Gastrocnemius medialis (tissue), 4 donors: ENCODE results near the gene TOR4A.

ENCODE experiments used
- POLR2A ChIP-seq, 2 donors: fragments of 450-650 bp; IDR thresholded peaks; one replicate each; pipeline ENCODE4 v1.6.1; 2017; ENCODE audit warnings: antibody characterized with exemption in 2 of 2, mild to moderate bottlenecking in 2 of 2, moderate library complexity in 2 of 2
- TF ChIP-seq, protein P1 (sequence below), 5 experiments: fragments of 450-650 bp in 3 of 5; fragments of 200-600 bp in 2 of 5; sonication (generic) in 2 of 5; IDR thresholded peaks in 4 of 5; conservative IDR thresholded peaks in 1 of 5; 1 replicate in 4 of 5; 2 replicates in 1 of 5; pipeline ENCODE4 v1.5.1; 2016 to 2019; ENCODE audit warnings: antibody characterized with exemption in 5 of 5, mild to moderate bottlenecking in 3 of 5, moderate library complexity in 3 of 5

DNA sequence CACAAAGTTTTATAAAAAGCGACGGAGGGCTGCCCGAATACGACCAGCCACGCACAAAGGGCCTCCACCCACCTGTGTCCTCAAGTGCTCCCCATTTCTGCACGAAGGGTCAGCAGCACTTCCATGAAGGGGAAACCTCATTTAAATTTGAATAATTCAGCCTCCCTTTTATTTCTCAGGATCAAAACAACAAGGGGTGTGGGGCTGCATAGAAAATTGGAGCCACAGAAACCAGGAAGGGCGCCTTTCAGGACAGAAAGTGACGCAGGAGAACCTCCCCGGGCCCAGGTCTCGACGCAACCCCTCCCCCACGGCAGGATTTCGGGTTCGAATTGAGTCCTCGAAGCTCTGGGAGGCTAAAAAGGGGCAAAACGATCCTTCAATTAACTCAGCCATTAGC lies 22.4 kb downstream of the TOR4A start:
- TF ChIP-seq, protein P1, sequence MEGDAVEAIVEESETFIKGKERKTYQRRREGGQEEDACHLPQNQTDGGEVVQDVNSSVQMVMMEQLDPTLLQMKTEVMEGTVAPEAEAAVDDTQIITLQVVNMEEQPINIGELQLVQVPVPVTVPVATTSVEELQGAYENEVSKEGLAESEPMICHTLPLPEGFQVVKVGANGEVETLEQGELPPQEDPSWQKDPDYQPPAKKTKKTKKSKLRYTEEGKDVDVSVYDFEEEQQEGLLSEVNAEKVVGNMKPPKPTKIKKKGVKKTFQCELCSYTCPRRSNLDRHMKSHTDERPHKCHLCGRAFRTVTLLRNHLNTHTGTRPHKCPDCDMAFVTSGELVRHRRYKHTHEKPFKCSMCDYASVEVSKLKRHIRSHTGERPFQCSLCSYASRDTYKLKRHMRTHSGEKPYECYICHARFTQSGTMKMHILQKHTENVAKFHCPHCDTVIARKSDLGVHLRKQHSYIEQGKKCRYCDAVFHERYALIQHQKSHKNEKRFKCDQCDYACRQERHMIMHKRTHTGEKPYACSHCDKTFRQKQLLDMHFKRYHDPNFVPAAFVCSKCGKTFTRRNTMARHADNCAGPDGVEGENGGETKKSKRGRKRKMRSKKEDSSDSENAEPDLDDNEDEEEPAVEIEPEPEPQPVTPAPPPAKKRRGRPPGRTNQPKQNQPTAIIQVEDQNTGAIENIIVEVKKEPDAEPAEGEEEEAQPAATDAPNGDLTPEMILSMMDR (IDR thresholded peaks at IDR 0.05 in 4 of 5, conservative IDR thresholded peaks at IDR 0.05 in 1 of 5), result no peak
- TF ChIP-seq POLR2A (IDR thresholded peaks at IDR 0.05), result no peak
